CD4-positive, alpha-beta T cell treated with Interleukin-6 for 4 hours (primary cell): Measurements from ENCODE around the gene AGT.
"Not testable (repeated sequence)": the region's sequence is repeated elsewhere in the genome, so short reads cannot be mapped to it uniquely, and the experiment has no call there.

Experiments
- DNase-seq: peaks from one replicate; pipeline ENCODE4 v3.0.0-alpha.2; 2020; ENCODE audit warnings: mixed read lengths

Gene AGT

GRCh38 chr1:230684998-230685397 lies 28.9 kb downstream of the AGT start:
- DNase-seq, result no peak

- DNase-seq, result no peak
These were observed 29.8 kb downstream of the AGT start for GRCh38 chr1:230684146-230684545.

- no peak for DNase-seq
These were observed 30.9 kb downstream of the AGT start for GRCh38 chr1:230682882-230683610.

GRCh38 chr1:230682274-230682673 lies 31.6 kb downstream of the AGT start:
- no peak for DNase-seq

- DNase-seq, result no peak
These were observed 32.3 kb downstream of the AGT start for GRCh38 chr1:230681599-230681998.

- DNase-seq, result no peak
These were observed 33.5 kb downstream of the AGT start for GRCh38 chr1:230680300-230681025.

- no peak for DNase-seq
These were observed 34.1 kb downstream of the AGT start for GRCh38 chr1:230679825-230680224.

GRCh38 chr1:230679192-230679591 lies 34.7 kb downstream of the AGT start:
- no peak for DNase-seq

GRCh38 chr1:230677200-230677599 lies 36.7 kb downstream of the AGT start:
- DNase-seq, result no peak

- no peak for DNase-seq
These were observed 39.3 kb downstream of the AGT start for GRCh38 chr1:230674581-230674980.

GRCh38 chr1:230669543-230669942 lies 44.4 kb downstream of the AGT start:
- DNase-seq, result no peak

GRCh38 chr1:230668227-230668626 lies 45.7 kb downstream of the AGT start:
- DNase-seq, result no peak

- no peak for DNase-seq
These were observed 51.9 kb downstream of the AGT start for GRCh38 chr1:230661976-230662375.

- DNase-seq, result no peak
These were observed 55.2 kb downstream of the AGT start for GRCh38 chr1:230658691-230659090.

- not testable (repeated sequence) for DNase-seq
These were observed 55.8 kb downstream of the AGT start for GRCh38 chr1:230658103-230658502.

GRCh38 chr1:230656719-230657118 lies 57.2 kb downstream of the AGT start:
- DNase-seq, result not testable (repeated sequence)
